Measurements from ENCODE around the gene CACNA1I. TPM values are rescaled to one million over a fixed set of nuclear protein-coding genes. Genes with fewer than 3 reads are reported as not detected.

CACNA1I gene
- total RNA-seq, 1 donor from 2014 or later: 0.41 TPM

GRCh38 chr22:39656495-39657490 lies 86.2 kb downstream of the CACNA1I start:
- Mint-ChIP-seq H3K36me3 (ENCODE audit: insufficient read depth) (no peaks in the 10 kb centered on the region), H3K27me3 (peaks cover 52% of the 10 kb centered on the region), H3K9me3 (ENCODE audit: low read depth) (no peaks in the 10 kb centered on the region), H3K4me1 (ENCODE audit: low read depth) (peaks cover 5% of the 10 kb centered on the region), H3K4me3 (ENCODE audit: low read depth) (no peak overlapping the region), H3K27ac (peak overlapping the region; percentile 62)
- DNase-seq (ENCODE audit: low spot score, unreplicated experiment): no peak
- TF ChIP-seq CTCF (IDR thresholded peaks at IDR 0.05; ENCODE audit: unreplicated experiment): no peak

GRCh38 chr22:39658367-39658766 lies 87.8 kb downstream of the CACNA1I start:
- Mint-ChIP-seq H3K27ac (no peak overlapping the region), H3K36me3 (ENCODE audit: insufficient read depth) (no peaks in the 10 kb centered on the region), H3K27me3 (peaks cover 60% of the 10 kb centered on the region), H3K4me3 (ENCODE audit: low read depth) (no peak overlapping the region), H3K9me3 (ENCODE audit: low read depth) (no peaks in the 10 kb centered on the region), H3K4me1 (ENCODE audit: low read depth) (peaks cover 5% of the 10 kb centered on the region)
- DNase-seq (ENCODE audit: low spot score, unreplicated experiment): no peak
- no peak for TF ChIP-seq CTCF (IDR thresholded peaks at IDR 0.05; ENCODE audit: unreplicated experiment)

- H3K9me3 Mint-ChIP-seq (ENCODE audit: low read depth): no peaks in the 10 kb centered on the region
- peaks cover 5% of the 10 kb centered on the region for H3K4me1 Mint-ChIP-seq (ENCODE audit: low read depth)
- DNase-seq (ENCODE audit: low spot score, unreplicated experiment): no peak
- H3K36me3 Mint-ChIP-seq (ENCODE audit: insufficient read depth): no peaks in the 10 kb centered on the region
- no peak overlapping the region for H3K27ac Mint-ChIP-seq
- H3K4me3 Mint-ChIP-seq (ENCODE audit: low read depth): no peak overlapping the region
- peaks cover 65% of the 10 kb centered on the region for H3K27me3 Mint-ChIP-seq
- TF ChIP-seq CTCF (IDR thresholded peaks at IDR 0.05; ENCODE audit: unreplicated experiment): no peak
These were observed 88.4 kb downstream of the CACNA1I start for GRCh38 chr22:39658806-39659463.

- Mint-ChIP-seq H3K27me3 (peaks cover 64% of the 10 kb centered on the region), H3K4me1 (ENCODE audit: low read depth) (peaks cover 2% of the 10 kb centered on the region), H3K9me3 (ENCODE audit: low read depth) (no peaks in the 10 kb centered on the region), H3K27ac (no peak overlapping the region), H3K36me3 (ENCODE audit: insufficient read depth) (no peaks in the 10 kb centered on the region), H3K4me3 (ENCODE audit: low read depth) (no peak overlapping the region)
- DNase-seq (ENCODE audit: low spot score, unreplicated experiment): no peak
- TF ChIP-seq CTCF (IDR thresholded peaks at IDR 0.05; ENCODE audit: unreplicated experiment): no peak
These were observed 90.9 kb downstream of the CACNA1I start for GRCh38 chr22:39661501-39661841.

GRCh38 chr22:39661842-39662685 lies 91.5 kb downstream of the CACNA1I start:
- Mint-ChIP-seq H3K4me1 (ENCODE audit: low read depth) (no peaks in the 10 kb centered on the region), H3K9me3 (ENCODE audit: low read depth) (no peaks in the 10 kb centered on the region), H3K36me3 (ENCODE audit: insufficient read depth) (no peaks in the 10 kb centered on the region), H3K4me3 (ENCODE audit: low read depth) (peak overlapping the region; percentile 26), H3K27me3 (peaks cover 64% of the 10 kb centered on the region), H3K27ac (no peak overlapping the region)
- TF ChIP-seq CTCF (IDR thresholded peaks at IDR 0.05; ENCODE audit: unreplicated experiment): no peak
- DNase-seq (ENCODE audit: low spot score, unreplicated experiment): peak; percentile 59

Data from progenitor cell of endocrine pancreas (in vitro differentiated cells).